Measurements from ENCODE around the gene UBE2N.

Gene UBE2N

GRCh38 chr12:93370947-93371346 is 70.8 kb downstream of the UBE2N start:
- Histone ChIP-seq H3K4me1 (ENCODE audit: control insufficient read depth, insufficient read depth, low read length) (peaks cover 10% of the 10 kb centered on the region), H3K4me3 (ENCODE audit: insufficient read depth, low read depth, low read length) (no peak overlapping the region), H3K36me3 (ENCODE audit: control insufficient read depth, insufficient read depth, low read length) (no peaks in the 10 kb centered on the region), H3K27ac (ENCODE audit: insufficient read depth, low read depth, low read length, poor library complexity, severe bottlenecking) (no peak overlapping the region), H3K9me3 (ENCODE audit: control insufficient read depth, low read length) (no peaks in the 10 kb centered on the region), H3K27me3 (ENCODE audit: control insufficient read depth, insufficient read depth, low read length, poor library complexity, severe bottlenecking) (no peaks in the 10 kb centered on the region)
- 84 to 89% methylated on average over 6 of the region's 6 CpGs for WGBS, 2 experiments

DNA sequence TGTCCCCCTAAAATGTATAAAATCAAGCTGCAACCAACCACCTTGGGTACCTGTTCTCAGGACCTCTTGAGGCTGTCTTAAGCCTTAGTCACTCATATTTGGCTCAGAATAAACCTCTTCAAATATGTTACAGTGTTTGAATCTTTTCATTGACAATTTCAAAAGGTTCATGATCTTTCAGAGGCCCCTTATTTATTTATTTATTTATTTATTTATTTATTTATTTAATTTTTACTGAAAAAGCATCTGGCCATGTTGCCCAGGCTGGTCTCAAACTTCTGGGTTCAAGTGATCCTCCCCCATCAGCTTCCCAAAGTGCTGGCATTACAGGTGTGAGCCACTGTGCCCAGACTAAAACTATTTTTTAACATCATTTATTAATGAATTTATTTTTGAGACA is 72.2 kb downstream of the UBE2N start:
- H3K4me3 ChIP-seq (ENCODE audit: insufficient read depth, low read depth, low read length), result no peak overlapping the region
- no peaks in the 10 kb centered on the region for H3K36me3 ChIP-seq (ENCODE audit: control insufficient read depth, insufficient read depth, low read length)
- H3K4me1 ChIP-seq (ENCODE audit: control insufficient read depth, insufficient read depth, low read length), result peaks cover 4% of the 10 kb centered on the region
- H3K9me3 ChIP-seq (ENCODE audit: control insufficient read depth, low read length), result no peaks in the 10 kb centered on the region
- H3K27me3 ChIP-seq (ENCODE audit: control insufficient read depth, insufficient read depth, low read length, poor library complexity, severe bottlenecking), result no peaks in the 10 kb centered on the region
- no peak overlapping the region for H3K27ac ChIP-seq (ENCODE audit: insufficient read depth, low read depth, low read length, poor library complexity, severe bottlenecking)

- WGBS, 2 experiments, result 90 to 95% methylated on average over 3 of the region's 3 CpGs
- Histone ChIP-seq H3K36me3 (ENCODE audit: control insufficient read depth, insufficient read depth, low read length) (no peaks in the 10 kb centered on the region), H3K9me3 (ENCODE audit: control insufficient read depth, low read length) (no peaks in the 10 kb centered on the region), H3K27me3 (ENCODE audit: control insufficient read depth, insufficient read depth, low read length, poor library complexity, severe bottlenecking) (no peaks in the 10 kb centered on the region), H3K4me3 (ENCODE audit: insufficient read depth, low read depth, low read length) (no peak overlapping the region), H3K4me1 (ENCODE audit: control insufficient read depth, insufficient read depth, low read length) (peaks cover 2% of the 10 kb centered on the region), H3K27ac (ENCODE audit: insufficient read depth, low read depth, low read length, poor library complexity, severe bottlenecking) (no peak overlapping the region)
These were observed 73.0 kb downstream of the UBE2N start for GRCh38 chr12:93368766-93369165.

DNA sequence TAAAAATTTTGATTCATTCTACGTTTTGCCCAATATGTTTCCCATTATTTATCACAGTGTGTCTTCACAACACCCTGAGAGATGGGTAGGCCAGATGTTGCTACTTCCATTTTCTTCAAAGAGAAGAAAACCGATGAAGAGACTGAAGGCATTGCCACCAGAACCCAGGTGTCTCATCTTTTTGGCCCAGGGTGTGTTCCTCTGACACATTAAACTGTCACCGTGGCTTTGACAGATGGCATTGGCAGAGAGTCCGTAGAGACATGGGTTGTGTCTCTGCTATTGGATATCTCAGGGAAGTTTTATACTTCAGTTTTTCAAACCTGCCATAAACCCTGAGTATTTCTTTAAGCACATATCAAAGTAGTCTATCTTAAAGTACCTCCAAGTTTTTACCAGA is 75.3 kb downstream of the UBE2N start:
- Histone ChIP-seq H3K27ac (ENCODE audit: insufficient read depth, low read depth, low read length, poor library complexity, severe bottlenecking) (no peak overlapping the region), H3K4me1 (ENCODE audit: control insufficient read depth, insufficient read depth, low read length) (no peaks in the 10 kb centered on the region), H3K4me3 (ENCODE audit: insufficient read depth, low read depth, low read length) (no peak overlapping the region), H3K27me3 (ENCODE audit: control insufficient read depth, insufficient read depth, low read length, poor library complexity, severe bottlenecking) (no peaks in the 10 kb centered on the region), H3K9me3 (ENCODE audit: control insufficient read depth, low read length) (no peaks in the 10 kb centered on the region), H3K36me3 (ENCODE audit: control insufficient read depth, insufficient read depth, low read length) (no peaks in the 10 kb centered on the region)
- WGBS, 2 experiments, result 95 to 97% methylated on average over 4 of the region's 4 CpGs

DNA sequence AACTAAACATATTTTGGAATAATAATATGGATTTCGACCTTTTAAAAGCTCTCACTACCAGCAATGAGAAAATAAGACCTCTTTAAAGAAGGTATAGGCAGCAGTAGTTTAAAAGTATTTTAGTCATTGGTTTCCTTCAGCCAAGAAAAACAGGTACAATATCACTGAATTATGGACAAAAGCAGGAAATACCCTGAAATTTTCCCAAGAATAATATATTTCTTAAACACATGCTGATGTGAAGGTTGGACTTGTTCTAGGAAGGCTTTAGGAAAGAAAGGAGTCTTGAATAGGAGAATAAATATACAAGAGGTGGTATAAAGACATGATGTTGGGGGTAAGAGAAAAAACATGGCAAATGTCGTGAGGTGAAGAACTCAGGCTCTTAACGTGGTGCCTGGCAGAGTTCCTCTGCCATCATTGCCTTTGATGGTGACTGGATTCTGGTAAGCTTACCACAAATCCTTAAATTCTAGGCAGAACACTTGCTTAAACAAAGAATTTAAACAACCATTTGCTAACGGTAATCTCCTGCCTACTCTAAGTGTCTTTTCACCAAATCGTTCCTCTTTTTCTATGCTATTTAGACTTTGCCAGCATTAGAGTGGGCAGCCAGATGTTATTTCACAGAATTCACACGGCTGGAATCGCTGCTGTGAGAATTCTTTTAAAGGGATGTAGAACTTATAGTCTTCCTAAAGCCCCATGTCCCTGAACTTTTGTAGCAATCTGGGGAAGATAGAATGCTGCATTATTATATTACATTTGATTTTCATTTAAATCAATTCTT is 75.9 kb downstream of the UBE2N start:
- no peak overlapping the region for H3K27ac ChIP-seq (ENCODE audit: insufficient read depth, low read depth, low read length, poor library complexity, severe bottlenecking)

GRCh38 chr12:93363841-93364297 is 77.9 kb downstream of the UBE2N start:
- no peak overlapping the region for H3K27ac ChIP-seq (ENCODE audit: insufficient read depth, low read depth, low read length, poor library complexity, severe bottlenecking)
- 74 to 83% methylated on average over 1 to 3 of the region's 3 CpGs for WGBS, 2 experiments
- no peaks in the 10 kb centered on the region for H3K4me1 ChIP-seq (ENCODE audit: control insufficient read depth, insufficient read depth, low read length)
- no peak overlapping the region for H3K4me3 ChIP-seq (ENCODE audit: insufficient read depth, low read depth, low read length)
- no peaks in the 10 kb centered on the region for H3K27me3 ChIP-seq (ENCODE audit: control insufficient read depth, insufficient read depth, low read length, poor library complexity, severe bottlenecking)
- H3K9me3 ChIP-seq (ENCODE audit: control insufficient read depth, low read length), result no peaks in the 10 kb centered on the region
- H3K36me3 ChIP-seq (ENCODE audit: control insufficient read depth, insufficient read depth, low read length), result no peaks in the 10 kb centered on the region

More for the DNA sequence above, 75.9 kb downstream of the UBE2N start:
- H3K4me1 ChIP-seq (ENCODE audit: control insufficient read depth, insufficient read depth, low read length), result no peaks in the 10 kb centered on the region
- H3K9me3 ChIP-seq (ENCODE audit: control insufficient read depth, low read length), result no peaks in the 10 kb centered on the region
- no peaks in the 10 kb centered on the region for H3K36me3 ChIP-seq (ENCODE audit: control insufficient read depth, insufficient read depth, low read length)
- no peak overlapping the region for H3K4me3 ChIP-seq (ENCODE audit: insufficient read depth, low read depth, low read length)
- 91% methylated on average over 6 of the region's 7 CpGs for WGBS, 2 experiments
- no peaks in the 10 kb centered on the region for H3K27me3 ChIP-seq (ENCODE audit: control insufficient read depth, insufficient read depth, low read length, poor library complexity, severe bottlenecking)

GRCh38 chr12:93361151-93361919 is 80.4 kb downstream of the UBE2N start:
- Histone ChIP-seq H3K9me3 (ENCODE audit: control insufficient read depth, low read length) (no peaks in the 10 kb centered on the region), H3K4me1 (ENCODE audit: control insufficient read depth, insufficient read depth, low read length) (no peaks in the 10 kb centered on the region), H3K36me3 (ENCODE audit: control insufficient read depth, insufficient read depth, low read length) (no peaks in the 10 kb centered on the region), H3K27me3 (ENCODE audit: control insufficient read depth, insufficient read depth, low read length, poor library complexity, severe bottlenecking) (no peaks in the 10 kb centered on the region), H3K27ac (ENCODE audit: insufficient read depth, low read depth, low read length, poor library complexity, severe bottlenecking) (no peak overlapping the region), H3K4me3 (ENCODE audit: insufficient read depth, low read depth, low read length) (no peak overlapping the region)
- WGBS, 2 experiments, result 92 to 95% methylated on average over 5 of the region's 5 CpGs

GRCh38 chr12:93360688-93361087 is 81.1 kb downstream of the UBE2N start:
- 76 to 100% methylated on average over 1 to 2 of the region's 2 CpGs for WGBS, 2 experiments
- Histone ChIP-seq H3K9me3 (ENCODE audit: control insufficient read depth, low read length) (no peaks in the 10 kb centered on the region), H3K27ac (ENCODE audit: insufficient read depth, low read depth, low read length, poor library complexity, severe bottlenecking) (no peak overlapping the region), H3K27me3 (ENCODE audit: control insufficient read depth, insufficient read depth, low read length, poor library complexity, severe bottlenecking) (no peaks in the 10 kb centered on the region), H3K4me1 (ENCODE audit: control insufficient read depth, insufficient read depth, low read length) (no peaks in the 10 kb centered on the region), H3K4me3 (ENCODE audit: insufficient read depth, low read depth, low read length) (no peak overlapping the region), H3K36me3 (ENCODE audit: control insufficient read depth, insufficient read depth, low read length) (no peaks in the 10 kb centered on the region)

DNA sequence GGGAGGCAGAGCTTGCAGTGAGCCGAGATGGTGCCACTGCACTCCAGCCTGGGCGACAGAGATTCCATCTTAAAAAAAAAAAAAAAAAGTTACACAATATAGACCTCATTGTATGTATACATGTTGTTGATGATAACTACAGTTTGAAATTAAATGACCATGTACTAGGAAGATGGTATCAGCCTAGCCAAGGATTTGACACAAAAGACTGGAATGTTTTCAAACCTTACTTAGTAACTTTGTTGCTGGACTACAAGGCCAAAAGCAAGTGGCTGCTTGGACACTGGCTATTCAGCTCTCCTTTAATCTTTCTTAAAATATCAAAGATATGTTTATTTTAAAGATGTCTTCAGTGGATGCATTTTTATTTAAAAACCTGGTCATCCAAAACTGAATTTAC is 82.9 kb downstream of the UBE2N start:
- Histone ChIP-seq H3K4me3 (ENCODE audit: insufficient read depth, low read depth, low read length) (no peak overlapping the region), H3K9me3 (ENCODE audit: control insufficient read depth, low read length) (no peaks in the 10 kb centered on the region), H3K27me3 (ENCODE audit: control insufficient read depth, insufficient read depth, low read length, poor library complexity, severe bottlenecking) (no peaks in the 10 kb centered on the region), H3K27ac (ENCODE audit: insufficient read depth, low read depth, low read length, poor library complexity, severe bottlenecking) (no peak overlapping the region), H3K4me1 (ENCODE audit: control insufficient read depth, insufficient read depth, low read length) (no peaks in the 10 kb centered on the region), H3K36me3 (ENCODE audit: control insufficient read depth, insufficient read depth, low read length) (no peaks in the 10 kb centered on the region)
- WGBS, 2 experiments, result 100% methylated on average over 1 to 2 of the region's 2 CpGs

GRCh38 chr12:93358058-93358457 is 83.7 kb downstream of the UBE2N start:
- no peaks in the 10 kb centered on the region for H3K27me3 ChIP-seq (ENCODE audit: control insufficient read depth, insufficient read depth, low read length, poor library complexity, severe bottlenecking)
- H3K36me3 ChIP-seq (ENCODE audit: control insufficient read depth, insufficient read depth, low read length), result no peaks in the 10 kb centered on the region
- no peaks in the 10 kb centered on the region for H3K4me1 ChIP-seq (ENCODE audit: control insufficient read depth, insufficient read depth, low read length)
- WGBS, 2 experiments, result 89 to 97% methylated on average over 2 of the region's 2 CpGs
- no peak overlapping the region for H3K27ac ChIP-seq (ENCODE audit: insufficient read depth, low read depth, low read length, poor library complexity, severe bottlenecking)
- no peaks in the 10 kb centered on the region for H3K9me3 ChIP-seq (ENCODE audit: control insufficient read depth, low read length)
- H3K4me3 ChIP-seq (ENCODE audit: insufficient read depth, low read depth, low read length), result no peak overlapping the region
